ENCODE data around the gene MLLT10.
A peak's percentile ranks its signal among the peaks of the same experiment; 100 is the strongest.

MLLT10 gene

DNA sequence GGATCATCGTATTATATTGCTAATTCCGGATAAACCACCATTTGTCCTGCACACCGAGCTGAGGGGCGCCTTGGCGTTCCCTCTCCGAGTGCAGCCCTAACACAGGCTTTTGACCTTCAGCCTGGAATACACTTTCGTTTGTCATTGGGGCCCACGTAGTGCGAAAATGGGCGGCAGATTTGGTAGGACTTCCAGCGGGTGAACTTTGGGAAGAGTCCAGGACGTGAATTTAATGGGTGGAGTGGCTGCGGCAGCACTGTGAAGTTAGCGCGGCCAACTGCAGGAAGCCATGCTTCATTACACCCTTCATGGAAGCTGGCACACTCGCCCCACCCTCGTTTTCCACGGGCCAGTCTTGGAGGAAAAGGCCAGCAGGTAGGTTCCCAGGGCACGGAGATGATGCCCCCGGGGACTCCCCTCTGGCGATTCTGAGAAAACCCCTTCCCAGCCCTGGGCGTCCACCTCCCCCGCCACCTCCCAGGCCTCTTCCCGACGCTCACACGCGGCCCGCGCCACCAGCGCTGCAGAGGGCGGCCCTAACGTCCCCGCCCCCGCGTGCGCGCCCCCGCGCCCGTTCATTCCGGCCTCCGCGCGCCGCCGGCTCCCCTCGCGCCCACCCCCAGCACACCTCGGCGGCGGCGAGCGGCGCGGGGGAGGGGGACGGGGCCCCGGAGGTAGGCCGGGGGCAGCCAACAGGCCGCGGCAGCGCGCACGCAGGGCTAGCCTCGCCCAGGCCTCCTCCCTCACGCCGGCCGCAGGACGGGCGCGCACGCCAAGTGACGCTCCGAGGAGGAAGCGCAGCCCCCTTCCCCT, at the start of gene MLLT10:
Gene MLLT10, plus strand, starts transcription at position 766 of the 813 bp plus-strand sequence. CDS start 413 bp downstream, outside the sequence.
- peak; percentile 94 for DNase-seq (ENCODE audit: low spot score)

DNA sequence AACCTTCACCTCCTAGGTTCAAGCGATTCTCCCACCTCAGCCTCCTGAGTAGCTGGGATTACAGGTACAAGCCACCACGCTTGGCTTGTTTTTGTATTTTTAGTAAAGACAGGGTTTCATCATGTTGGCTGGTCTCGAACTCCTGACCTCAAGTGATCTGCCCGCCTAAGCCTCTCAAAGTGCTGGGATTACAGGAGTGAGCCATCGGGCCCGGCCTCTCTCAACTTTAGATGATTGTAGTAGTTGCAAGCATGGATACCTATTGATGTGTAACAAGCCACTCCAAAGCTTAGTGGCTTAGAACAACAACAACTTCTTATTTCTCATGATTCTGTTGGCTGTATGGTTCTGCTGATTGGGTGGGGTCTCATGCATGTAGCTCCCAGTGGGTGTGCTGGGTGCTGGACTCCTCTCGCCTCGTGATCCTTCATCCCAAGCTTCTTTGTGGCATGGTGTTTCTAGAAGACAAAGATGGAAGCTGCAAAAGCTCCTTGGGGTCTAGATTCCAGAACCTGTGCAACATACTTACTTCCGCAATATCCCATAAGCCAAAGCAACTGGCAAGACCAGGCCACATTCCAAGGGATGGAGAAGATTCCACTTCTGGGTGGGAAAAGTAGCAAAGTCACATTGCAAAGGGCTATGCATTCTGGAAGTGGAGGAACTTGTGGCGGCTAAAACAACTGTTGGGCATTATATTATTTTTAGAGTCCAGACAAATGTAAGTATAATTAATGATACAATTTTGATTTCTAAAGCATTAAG, 46.4 kb upstream of the MLLT10 start:
- no peak for DNase-seq (ENCODE audit: low spot score)

DNA sequence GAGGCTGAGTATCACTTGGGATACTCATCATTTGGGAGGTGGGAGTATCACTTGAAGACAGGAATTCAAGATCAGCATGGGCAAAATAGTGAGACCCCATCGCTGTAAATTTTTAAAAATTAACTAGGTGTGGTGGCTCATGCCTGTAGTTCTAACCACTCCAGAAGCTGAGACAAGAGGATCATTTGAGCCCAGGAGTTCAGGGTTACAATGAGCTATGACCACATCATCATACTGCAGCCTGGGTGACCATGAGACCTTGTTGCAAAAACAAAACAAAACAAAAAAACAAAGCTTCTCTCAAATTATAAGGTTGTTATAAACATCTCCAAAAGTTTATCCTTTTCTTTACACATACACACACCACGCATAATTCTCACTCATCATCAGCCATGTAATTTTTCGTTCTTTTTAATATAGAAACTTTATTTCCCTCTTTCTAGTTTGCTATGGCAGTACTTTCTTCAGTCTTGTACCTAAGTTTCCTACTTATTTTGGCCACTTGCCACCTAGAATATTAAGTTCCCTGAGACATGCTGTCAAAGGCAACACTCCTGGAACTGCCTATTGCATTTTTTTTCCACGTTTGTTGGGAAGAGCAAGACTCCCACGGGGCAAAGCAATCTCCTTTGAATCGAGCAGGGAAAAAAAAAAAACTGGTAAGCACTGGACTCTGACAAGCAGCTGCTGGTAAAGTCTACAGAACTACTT, 45.6 kb upstream of the MLLT10 start:
- DNase-seq (ENCODE audit: low spot score): no peak

DNA sequence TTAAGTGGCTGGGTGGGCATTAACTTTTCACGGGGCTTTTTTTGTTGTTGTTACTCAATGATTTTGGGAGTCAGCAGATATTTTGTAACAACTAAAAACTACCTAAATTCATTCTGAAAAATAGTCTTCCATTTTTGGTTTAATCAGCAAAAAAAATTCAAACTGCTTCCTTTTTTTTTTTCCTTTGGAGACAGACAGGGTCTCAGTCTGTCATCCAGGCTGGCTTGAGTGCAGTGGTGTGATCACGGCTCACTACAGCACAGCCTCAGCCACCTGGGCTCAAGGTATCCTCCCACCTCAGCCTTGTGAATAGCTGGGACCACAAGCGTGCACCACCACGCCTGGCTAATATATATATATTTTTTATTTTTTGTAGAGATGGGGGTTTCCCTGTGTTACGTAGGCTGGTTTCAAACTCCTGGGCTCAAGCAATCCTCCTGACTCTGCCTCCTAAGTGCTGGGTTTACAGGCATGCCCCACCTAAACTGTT, 45.0 kb upstream of the MLLT10 start:
- DNase-seq (ENCODE audit: low spot score): no peak

GRCh38 chr10:21490028-21490710, 43.9 kb upstream of the MLLT10 start:
- no peak for DNase-seq (ENCODE audit: low spot score)

DNA sequence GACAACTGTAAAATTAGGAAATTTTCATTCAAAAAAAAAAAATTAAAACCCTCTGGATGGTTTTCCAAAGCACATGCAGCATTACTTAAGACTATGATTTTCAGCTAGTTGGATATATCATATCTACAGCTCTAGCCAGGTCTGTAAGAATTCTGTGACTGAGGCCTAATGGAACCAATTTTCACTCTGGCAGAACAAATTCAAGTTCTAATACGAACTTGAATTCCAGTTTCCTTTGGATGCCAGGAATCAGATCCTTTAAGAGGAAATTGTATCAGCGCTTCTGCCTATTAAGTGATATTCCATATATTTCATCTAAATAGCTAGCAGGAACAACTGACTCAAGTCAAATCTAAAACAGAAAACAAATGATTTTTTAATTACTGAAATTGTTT, 43.3 kb upstream of the MLLT10 start:
- DNase-seq (ENCODE audit: low spot score): no peak

DNA sequence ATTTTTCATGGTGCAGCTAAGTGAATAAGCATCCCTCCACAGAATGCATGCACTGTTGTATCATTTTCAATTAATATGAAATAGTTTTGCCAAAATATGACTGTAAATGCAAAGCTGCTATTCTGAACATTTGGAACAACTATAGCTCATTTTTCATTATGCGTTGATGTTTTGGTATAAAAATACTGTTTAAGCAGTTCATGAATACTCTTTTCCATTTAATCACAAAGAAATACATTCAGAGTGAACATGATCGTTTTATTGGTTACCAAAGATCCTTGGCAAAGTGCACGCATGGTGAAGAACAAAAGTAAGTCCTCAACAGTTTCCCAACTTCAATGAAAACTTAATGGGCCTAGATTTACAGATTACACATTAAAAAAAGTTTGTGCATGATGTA, 41.6 kb upstream of the MLLT10 start:
- no peak for DNase-seq (ENCODE audit: low spot score)

- DNase-seq (ENCODE audit: low spot score): no peak
Measured at GRCh38 chr10:21493784-21494183, 40.2 kb upstream of the MLLT10 start.

GRCh38 chr10:21494191-21495001, 39.6 kb upstream of the MLLT10 start:
- DNase-seq (ENCODE audit: low spot score): no peak

DNA sequence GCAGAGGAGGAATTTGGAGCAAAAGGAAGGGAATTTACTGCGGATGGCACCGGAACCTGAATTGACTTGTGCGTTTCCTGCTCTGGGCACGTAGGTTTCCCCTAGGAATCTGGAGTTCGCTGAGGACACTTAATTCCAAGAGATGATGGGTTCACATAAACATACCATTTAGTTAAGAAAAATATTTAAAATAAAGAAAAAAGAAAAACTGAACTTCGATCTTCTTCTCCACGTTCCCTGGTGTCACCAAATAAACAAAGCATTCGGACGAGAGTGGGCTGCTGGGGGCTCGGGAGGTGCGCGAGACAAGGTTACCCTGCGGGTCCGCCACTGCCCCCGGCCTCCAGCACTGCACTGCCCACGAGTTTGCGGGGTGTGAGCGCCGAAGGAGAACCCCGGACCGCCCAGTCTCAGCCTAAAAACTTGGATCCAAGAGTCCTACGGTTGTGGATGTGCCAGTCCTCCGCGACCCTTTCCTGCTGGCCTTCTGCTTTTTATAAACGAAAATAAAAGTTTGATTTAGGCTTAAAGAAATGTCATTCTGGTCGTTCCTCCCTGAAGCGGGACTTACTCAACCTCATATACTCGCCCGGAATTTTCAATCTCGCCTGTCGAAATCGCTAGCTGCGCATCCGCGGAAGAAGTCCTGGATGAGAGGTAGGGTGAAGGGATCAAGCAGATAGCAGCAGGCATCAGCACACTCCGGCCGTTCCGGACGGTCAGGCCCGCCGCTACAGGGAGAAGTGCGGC, 38.9 kb upstream of the MLLT10 start:
- DNase-seq (ENCODE audit: low spot score): no peak

GRCh38 chr10:21495752-21496342, 38.2 kb upstream of the MLLT10 start:
- peak; percentile 82 for DNase-seq (ENCODE audit: low spot score)

DNA sequence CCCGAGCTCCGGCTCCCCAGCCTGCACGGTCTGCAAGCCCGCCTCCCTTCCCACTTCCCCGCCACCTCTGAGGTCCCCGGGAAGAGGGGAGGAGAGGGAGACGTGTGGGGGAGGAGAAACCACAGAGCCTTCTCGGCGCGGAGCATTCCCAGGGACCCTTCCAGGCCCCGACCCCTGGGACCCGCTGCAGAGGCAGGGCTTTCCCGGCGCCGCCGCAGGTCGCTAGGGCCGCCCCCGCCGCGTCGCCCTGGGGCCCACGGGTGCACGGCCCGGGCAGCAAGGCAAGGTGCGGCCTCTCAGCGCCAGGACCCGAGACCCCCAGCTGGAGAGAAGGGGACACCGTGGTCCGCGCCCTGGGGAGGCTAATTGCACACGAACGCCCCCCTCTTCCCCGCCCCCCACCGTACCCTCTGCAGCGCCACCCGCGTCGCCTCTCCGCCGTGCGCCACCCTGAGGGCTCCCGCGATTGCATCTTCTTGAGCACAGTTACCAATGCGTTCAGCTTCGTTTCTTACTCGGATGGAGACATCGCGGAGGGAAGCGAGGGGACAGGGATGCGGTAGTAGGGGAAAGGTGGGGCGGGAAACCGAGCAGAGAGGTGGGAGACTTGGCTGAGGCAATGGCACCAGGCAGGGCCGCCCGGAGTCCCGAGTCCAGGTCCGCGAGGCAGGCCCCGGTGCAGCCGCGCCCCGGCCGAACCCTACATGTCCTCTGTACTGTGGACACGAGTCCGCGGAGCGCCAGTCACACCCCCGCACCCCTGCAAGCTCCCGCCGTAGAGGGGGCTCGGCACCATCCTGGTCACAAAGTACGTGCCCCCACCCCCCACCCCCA, 37.5 kb upstream of the MLLT10 start:
- DNase-seq (ENCODE audit: low spot score): peak; percentile 39

DNA sequence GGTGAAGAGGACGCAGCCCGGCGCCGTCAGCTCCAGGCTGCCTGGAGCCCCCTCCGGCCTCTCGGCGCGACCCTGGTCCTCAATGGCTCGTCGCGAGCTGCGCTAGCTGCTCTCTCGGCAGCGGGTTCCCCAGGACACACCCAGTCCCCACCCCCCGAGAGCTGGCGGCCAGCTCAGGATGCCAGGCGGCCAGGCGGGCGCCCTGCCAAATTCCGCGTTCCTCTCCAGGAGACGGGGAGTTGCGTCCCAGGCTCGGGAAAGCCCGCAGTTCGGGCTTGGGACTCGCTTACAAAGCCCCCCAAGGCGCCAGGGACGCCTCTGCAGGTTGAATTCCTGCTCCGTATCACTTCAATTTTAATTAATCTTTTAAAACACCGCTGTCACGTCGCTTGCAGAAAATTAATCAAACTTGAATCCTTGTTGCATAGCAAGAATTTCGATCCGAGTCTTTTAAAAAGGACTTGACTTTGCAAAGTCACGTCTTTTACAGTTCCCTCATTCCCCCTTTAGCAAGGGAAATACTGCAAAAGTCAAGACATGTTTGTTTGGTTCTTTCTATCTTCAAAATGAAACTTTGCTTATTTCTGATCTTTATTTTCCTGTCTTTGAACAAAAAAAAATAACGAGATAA, 36.7 kb upstream of the MLLT10 start:
- no peak for DNase-seq (ENCODE audit: low spot score)

GRCh38 chr10:21498377-21498776, 35.7 kb upstream of the MLLT10 start:
- DNase-seq (ENCODE audit: low spot score): no peak

- DNase-seq (ENCODE audit: low spot score): no peak
Measured at GRCh38 chr10:21498986-21499385, 35.0 kb upstream of the MLLT10 start.

GRCh38 chr10:21499701-21500577, 34.1 kb upstream of the MLLT10 start:
- DNase-seq (ENCODE audit: low spot score): no peak

DNA sequence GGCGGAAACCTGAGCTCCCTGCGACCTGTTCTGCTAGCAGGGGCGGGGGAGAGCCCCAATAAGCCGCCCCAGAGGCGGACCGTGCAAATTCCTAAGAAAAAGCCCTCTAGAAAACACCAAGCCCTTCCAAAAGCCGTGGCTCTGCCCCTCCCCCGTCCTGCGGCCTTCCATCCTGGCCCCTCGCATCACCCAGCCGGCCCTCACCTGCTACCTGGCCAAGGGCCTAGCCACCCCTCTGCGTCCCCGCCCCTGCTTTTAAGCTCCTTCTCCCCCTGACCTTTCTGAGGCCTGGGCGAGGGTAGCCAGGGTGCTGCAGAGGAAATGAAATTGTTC, 33.5 kb upstream of the MLLT10 start:
- DNase-seq (ENCODE audit: low spot score): no peak

DNA sequence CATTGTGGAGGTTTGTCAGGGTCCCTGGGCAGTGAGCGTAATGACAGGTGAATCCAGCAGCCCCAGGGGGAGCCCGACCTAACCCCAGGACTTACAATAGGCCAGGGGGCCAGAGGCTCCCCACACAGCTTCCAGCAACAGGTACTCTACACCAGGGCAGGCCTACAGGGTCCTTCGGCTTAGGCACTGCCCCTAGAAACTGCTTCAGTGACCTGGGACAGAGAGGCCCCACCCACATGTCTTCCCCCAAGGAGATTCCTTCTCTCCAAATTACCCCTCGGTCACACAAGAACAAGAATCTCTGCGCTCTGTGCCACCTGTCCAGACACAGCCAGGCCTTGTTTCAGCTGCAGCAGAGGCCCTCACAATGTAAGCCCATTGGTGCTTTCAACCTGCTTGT, 32.9 kb upstream of the MLLT10 start:
- no peak for DNase-seq (ENCODE audit: low spot score)
